HG03442 (cell line): ENCODE measurements around the gene NAGLU.

Experiments
- ATAC-seq: cut with Tn5 transposase; IDR thresholded peaks from one replicate; pipeline ENCODE4 v1.9.1; 2021; ENCODE audit warnings: mild to moderate bottlenecking, moderate library complexity; ENCODE audit not compliant: unreplicated experiment

The NAGLU gene

DNA sequence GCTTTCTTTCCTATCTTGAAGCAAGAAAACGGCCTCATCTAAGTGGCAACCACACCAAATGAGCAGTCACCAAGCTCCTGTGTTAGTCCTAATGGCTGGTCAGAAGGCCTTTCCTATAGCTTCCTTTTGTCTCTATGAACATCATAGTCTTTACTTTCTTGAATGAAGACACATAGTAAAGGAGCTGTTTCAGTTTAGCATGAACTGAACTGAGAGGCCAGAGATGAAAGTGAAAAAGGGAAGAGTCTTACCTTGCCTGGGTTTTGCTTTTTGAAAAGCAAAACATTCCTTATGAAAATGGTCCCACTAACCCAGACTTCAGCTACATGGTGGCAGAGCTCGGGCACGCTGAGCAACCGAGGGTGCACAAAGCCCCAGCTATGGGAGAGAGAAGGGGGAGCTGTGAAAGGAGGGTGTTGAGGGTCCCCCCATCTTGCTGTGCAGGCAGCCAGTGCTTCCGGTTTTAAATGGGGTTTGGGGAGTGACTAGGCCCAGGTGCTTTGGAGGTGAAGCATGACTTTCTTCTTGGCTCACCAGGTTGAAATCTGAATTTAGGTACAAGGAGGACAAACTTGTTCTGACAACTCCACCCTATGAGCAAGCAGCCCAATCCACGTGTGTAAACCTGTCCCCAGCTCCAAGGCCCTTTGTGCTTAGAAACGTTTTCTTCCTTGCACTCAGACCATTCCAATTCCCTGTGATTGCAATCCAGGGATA lies 50.6 kb downstream of the NAGLU start:
- ATAC-seq: no peak

DNA sequence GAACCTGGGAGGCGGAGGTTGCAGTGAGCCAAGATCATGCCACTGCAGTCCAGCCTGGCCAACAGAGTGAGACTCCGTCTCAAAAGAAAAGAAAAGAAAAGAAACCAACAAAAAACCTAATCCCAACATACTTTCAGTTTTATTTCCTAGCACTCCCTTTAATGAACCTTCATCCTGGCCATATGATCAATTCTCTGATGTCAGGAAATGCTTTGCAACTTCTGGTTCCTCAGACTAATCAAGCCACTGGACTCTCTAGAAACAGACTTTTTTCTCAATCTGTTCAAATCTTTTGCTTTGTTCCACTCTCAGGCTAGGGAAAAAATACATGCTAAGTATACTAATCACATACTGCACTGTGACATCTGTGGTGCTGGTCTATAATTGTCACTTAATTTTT lies 54.8 kb downstream of the NAGLU start:
- no peak for ATAC-seq

DNA sequence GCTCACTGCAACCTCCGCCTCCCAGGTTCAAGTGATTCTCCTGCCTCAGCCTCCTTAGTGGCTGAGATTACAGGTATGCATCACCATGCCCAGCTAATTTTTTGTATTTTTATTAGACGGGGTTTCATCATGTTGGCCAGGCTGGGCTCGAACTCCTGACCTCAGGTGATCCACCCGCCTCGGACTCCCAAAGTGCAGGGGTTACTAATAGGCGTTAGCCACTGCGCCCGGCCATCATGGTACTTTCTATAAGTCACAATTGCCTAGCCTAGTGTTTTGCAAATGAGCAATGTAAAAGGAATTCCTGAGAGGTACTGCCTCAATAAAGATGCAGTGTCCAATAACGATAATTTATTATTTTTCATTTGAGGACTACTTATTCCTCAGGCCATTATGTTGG lies 55.4 kb downstream of the NAGLU start:
- ATAC-seq: no peak
